HG03159 (cell line): ENCODE results near the gene ACSM6.
"Not testable (repeated sequence)": the region's sequence is repeated elsewhere in the genome, so short reads cannot be mapped to it uniquely, and the experiment has no call there.

Source experiments
- ATAC-seq: cut with Tn5 transposase; IDR thresholded peaks from one replicate; pipeline ENCODE4 v1.9.1; 2021; ENCODE audit warnings: mild to moderate bottlenecking, moderate library complexity; ENCODE audit not compliant: unreplicated experiment

ACSM6 gene

DNA sequence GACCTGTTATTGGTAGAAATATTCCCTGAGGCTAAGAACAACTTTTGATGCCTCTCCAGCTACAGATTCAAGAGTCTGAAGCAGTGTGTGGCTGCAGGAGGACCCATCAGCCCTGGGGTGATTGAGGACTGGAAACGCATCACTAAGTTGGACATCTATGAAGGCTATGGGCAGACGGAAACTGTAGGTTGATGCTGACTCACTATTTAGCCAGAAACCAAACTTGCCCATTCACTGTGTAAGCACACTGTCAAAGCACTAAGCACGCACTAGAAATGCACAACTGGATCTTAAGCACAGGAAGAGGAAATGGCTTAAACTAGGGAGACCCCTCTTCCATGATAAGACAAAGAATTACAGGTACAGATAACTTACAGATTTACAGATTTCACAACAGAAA is 20.8 kb downstream of the ACSM6 start:
- peak; percentile 71 for ATAC-seq

DNA sequence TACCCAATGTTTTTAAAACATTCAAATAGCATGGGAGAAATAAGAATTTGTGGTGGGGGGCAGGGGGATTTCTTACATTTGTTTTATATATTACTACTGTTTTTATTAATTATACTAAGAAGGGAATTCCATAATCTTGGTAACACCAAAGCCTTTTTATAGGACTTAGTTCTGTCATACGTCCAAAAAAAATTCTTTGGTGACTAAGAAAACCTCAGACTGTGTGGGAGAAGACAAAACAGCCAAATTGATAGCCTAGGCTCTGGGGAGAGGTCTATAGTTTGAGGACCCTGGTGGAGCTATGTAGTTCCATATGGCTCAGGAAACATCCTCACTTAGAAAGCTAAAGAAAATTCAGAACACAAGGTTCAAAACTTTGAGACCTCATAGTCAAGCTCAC is 23.4 kb downstream of the ACSM6 start:
- no peak for ATAC-seq

DNA sequence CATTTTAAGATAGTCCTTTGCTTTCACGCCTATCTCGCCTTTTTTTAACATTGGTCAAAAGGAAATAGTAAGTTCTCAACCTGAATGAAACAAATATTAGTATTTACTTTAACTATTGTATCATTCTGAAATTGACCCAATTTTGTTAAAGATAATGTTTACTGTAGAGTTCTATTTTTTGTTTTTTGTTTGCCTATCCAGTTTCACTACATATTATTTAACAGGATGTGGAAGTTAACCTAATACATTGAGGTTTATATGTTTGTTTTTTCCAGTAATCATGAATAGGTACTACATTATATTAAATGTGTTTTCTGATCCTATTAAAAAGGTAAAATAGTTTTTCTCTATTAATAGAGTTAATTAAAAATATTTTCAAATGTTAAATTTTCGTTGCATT is 26.5 kb downstream of the ACSM6 start:
- no peak for ATAC-seq

- no peak for ATAC-seq
Measured at GRCh38 chr10:95221124-95221523, 27.1 kb downstream of the ACSM6 start.

GRCh38 chr10:95225136-95225535 is 31.1 kb downstream of the ACSM6 start:
- ATAC-seq = no peak

DNA sequence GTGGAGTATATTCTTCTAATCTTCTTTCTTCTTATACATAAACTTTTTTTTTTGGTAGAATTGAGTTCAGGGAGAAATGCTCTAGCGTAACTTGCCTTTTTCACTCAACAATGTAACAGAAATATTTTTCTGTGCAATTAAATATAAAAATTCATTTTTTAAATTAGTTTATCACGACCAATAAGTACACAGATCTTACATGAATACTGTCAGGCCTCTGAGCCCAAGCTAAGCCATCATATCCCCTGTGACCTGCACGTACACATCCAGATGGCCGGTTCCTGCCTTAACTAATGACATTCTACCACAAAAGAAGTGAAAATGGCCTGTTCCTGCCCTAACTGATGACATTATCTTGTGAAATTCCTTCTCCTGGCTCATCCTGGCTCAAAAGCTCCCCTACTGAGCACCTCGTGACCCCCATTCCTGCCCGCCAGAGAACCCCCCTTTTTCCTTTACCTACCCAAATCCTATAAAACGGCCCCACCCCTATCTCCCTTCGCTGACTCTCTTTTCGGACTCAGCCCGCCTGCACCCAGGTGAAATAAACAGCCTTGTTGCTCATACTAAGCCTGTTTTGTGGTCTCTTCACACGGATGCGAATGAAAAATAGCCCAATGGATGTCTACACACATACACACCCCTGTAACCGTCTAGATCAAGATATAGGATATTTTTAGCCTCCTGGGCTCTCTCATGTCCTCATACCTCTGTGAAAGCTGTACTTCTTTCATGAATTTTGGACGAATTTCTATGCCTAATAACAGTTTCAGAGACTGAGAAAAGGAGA is 35.1 kb downstream of the ACSM6 start:
- ATAC-seq = not testable (repeated sequence)

GRCh38 chr10:95229724-95230627 is 35.9 kb downstream of the ACSM6 start:
- ATAC-seq = no peak

DNA sequence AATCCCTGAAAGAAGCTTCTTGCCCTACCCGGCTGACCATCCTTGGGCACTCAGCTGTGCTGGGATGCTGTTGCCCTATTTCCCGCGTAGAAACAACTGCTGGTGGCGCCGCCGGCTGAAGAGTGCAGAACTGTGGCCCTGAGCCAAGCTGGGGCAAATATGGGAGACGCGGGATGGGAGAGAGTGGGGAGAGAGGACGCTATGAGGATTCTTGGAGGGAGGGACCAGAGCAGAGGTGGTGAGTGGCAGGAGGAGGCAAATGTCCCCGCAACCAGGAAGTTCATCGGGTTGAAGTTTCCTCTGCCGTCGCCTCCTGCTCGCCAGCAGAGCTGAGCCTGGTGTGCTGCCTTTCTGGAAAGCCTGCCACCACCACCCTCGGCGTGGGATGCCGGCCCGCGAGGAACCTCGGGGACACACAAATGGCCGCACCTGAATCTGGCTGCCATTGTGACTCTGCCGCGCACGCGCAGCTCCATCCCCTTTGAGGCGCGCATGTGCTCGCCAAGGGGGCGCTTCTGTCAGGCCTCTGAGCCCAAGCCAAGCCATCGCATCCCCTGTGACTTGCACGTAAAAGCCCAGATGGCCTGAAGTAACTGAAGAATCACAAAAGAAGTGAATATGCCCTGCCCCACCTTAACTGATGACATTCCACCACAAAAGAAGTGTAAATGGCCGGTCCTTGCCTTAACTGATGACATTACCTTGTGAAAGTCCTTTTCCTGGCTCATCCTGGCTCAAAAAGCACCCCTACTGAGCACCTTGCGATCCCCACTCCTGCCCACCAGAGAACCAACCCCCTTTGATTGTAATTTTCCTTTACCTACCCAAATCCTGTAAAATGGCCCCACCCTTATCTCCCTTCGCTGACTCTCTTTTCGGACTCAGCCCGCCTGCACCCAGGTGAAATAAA is 36.9 kb downstream of the ACSM6 start:
- not testable (repeated sequence) for ATAC-seq

GRCh38 chr10:95233377-95234034 is 39.5 kb downstream of the ACSM6 start:
- no peak for ATAC-seq

DNA sequence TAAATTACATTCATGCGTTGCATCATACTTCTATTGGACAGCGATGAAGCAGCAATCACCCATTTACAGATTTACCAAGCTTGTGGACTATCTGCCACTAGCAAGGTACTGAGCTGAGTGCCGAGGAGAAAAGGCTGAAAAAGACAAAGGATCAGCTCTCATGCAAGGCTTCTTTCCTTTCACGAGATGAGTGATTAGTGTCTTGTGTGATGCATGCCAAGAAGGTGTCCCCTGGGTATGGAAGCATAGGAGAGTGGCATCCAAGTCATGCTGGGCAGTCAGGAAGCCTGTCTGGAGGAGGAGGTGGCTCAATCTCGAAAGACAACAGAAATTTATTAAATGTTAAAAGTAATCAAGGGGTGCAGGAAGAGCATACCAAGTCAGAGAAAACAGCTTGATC is 40.9 kb downstream of the ACSM6 start:
- ATAC-seq = no peak

DNA sequence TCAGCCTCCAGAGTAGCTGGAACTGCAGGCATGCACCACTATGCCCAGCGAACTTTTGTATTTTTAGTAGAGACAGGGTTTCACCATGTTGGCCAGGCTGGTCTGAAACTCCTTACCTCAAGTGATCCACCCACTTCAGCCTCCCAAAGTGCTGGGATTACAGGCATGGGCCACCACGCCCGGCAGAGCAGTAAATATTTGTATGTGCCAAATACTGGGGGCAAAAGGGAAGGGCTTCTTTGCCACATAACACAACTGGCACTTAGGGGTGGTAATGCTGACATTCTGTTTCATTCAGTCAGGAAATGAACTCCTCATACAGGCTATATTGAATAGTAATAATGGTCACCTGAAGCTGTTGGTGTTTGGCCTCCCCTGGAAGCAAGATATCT is 41.6 kb downstream of the ACSM6 start:
- no peak for ATAC-seq

- peak; percentile 99 for ATAC-seq
Measured at GRCh38 chr10:95236068-95236903, 42.2 kb downstream of the ACSM6 start.

- no peak for ATAC-seq
Measured at GRCh38 chr10:95237376-95238170, 43.5 kb downstream of the ACSM6 start.

DNA sequence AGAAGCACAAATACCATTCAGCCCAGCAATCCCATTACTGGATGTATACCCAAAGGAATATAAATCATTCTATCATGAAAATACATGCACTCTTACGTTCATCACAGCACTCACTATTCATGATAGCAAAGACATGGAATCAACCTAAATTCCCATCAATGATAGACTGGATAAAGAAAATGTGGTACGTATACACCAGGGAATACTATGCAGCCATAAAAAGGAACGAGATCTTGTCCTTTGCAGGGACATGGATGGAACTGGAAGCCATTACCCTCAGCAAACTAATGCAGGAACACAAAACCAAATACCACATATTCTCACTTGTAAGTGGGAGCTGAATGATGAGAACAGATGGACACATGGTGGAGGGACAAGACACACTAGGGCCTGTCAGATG is 46.1 kb downstream of the ACSM6 start:
- not testable (repeated sequence) for ATAC-seq

GRCh38 chr10:95240811-95241210 is 46.8 kb downstream of the ACSM6 start:
- no peak for ATAC-seq

GRCh38 chr10:95241533-95241932 is 47.5 kb downstream of the ACSM6 start:
- ATAC-seq = no peak

DNA sequence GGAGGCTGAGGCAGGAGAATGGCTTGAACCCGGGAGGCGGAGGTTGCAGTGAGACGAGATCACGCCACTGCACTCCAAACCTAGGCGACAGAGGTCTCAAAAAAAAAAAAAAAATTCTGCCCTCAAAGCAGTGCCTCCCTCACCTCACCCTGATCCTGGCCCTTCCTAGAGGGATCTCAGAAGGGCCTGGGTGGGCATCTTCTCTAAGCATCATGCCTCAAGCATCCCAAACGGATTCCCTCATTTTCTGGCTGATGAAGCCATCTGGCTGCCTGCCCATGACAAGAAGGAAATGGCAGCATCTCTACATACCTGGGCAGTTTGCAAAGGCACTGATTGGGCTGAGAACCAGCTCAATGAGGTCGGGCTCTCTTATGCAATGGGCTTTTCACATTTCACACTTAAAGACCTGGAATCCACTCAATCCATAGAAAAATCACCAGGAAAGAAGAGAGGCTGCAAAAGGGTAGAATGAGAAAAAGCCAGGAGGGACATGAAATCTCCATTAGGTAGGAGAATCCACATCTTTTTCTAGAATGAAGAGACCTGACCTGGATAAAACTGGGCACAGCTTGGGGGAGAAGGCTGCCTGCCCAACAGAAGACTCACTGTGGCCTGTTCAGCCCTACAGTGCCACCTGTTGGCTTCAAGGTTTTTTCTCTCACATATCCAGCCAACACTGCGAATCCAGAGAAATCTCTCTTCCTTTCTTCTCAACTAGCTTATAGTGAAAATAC is 48.7 kb downstream of the ACSM6 start:
- ATAC-seq = no peak

- no peak for ATAC-seq
Measured at GRCh38 chr10:95243318-95243617, 49.2 kb downstream of the ACSM6 start.
